SU-DHL-6 (cell line): Measurements from ENCODE around the gene MIOS.

Source experiments
- H2AFZ ChIP-seq: fragments of 200-600 bp; sonication (generic); 2 replicates; pipeline ENCODE4 v1.6.1; 2014; ENCODE audit warnings: low read depth, mild to moderate bottlenecking, moderate library complexity, mixed read lengths, antibody characterized with exemption, low read length; ENCODE audit not compliant: severe bottlenecking
- H3F3A ChIP-seq: fragments of 200-600 bp; shearing (Covaris generic); 2 replicates; pipeline ENCODE4 v1.6.0; 2016; ENCODE audit warnings: antibody characterized with exemption, mild to moderate bottlenecking; ENCODE audit not compliant: insufficient read depth
- H3K27ac ChIP-seq: fragments of 200-600 bp; sonication (generic); 2 replicates; pipeline ENCODE4 v1.5.1; 2016; ENCODE audit warnings: low read depth, mild to moderate bottlenecking, low read length, moderate library complexity, mixed read lengths
- H3K27me3 ChIP-seq: fragments of 200-600 bp; sonication (generic), shearing (Covaris generic); 2 replicates; pipeline ENCODE4 v1.6.0; 2014; ENCODE audit warnings: mild to moderate bottlenecking, low read length
- H3K36me3 ChIP-seq: fragments of 200-600 bp; sonication (generic); 2 replicates; pipeline ENCODE4 v1.6.1; 2014; ENCODE audit warnings: mild to moderate bottlenecking, low read length, mixed read lengths
- H3K4me2 ChIP-seq: fragments of 300-600, 200-600 bp; shearing (Covaris generic), sonication (generic); 2 replicates; pipeline ENCODE4 v1.6.0; 2014; ENCODE audit warnings: low read length, low read depth, mild to moderate bottlenecking; ENCODE audit not compliant: poor library complexity, severe bottlenecking
- H3K4me3 ChIP-seq: fragments of 200-600 bp; sonication (generic); 2 replicates; pipeline ENCODE4 v1.5.1; 2014; ENCODE audit warnings: antibody characterized with exemption, low read length, mild to moderate bottlenecking, mixed read lengths; ENCODE audit not compliant: insufficient read depth, poor library complexity, severe bottlenecking
- H3K79me2 ChIP-seq: fragments of 200-600 bp; sonication (generic); 2 replicates; pipeline ENCODE4 v1.6.1; 2014; ENCODE audit warnings: mild to moderate bottlenecking, low read length, moderate library complexity; ENCODE audit not compliant: insufficient read depth
- H3K9ac ChIP-seq: fragments of 200-600 bp; sonication (generic); 2 replicates; pipeline ENCODE4 v1.7.0; 2014; ENCODE audit warnings: mild to moderate bottlenecking, low read length
- H3K9me2 ChIP-seq: fragments of 200-600 bp; sonication (generic); replicated peaks from 2 replicates; pipeline ENCODE4 v1.6.1; 2014; ENCODE audit warnings: low read length; ENCODE audit not compliant: insufficient read depth
- H3K9me3 ChIP-seq: fragments of 200-600 bp; sonication (generic); 2 replicates; pipeline ENCODE4 v1.6.1; 2014; ENCODE audit warnings: low read length, mixed read lengths; ENCODE audit not compliant: insufficient read depth
- H4K20me1 ChIP-seq: fragments of 200-600 bp; sonication (generic); 2 replicates; pipeline ENCODE4 v1.6.1; 2014; ENCODE audit warnings: low read depth, mild to moderate bottlenecking, antibody characterized with exemption, low read length, moderate library complexity, mixed read lengths
- CTCF ChIP-seq: fragments of 200-600 bp; sonication (generic); IDR thresholded peaks from one replicate; pipeline ENCODE4 v1.5.1; 2017; ENCODE audit warnings: antibody characterized with exemption, mild to moderate bottlenecking, low read length, moderate library complexity; ENCODE audit not compliant: insufficient read depth, poor library complexity, severe bottlenecking
- EZH2phosphoT487 ChIP-seq: fragments of 200-600 bp; sonication (generic), shearing (Covaris generic); conservative IDR thresholded peaks from 2 replicates; pipeline ENCODE4 v1.6.1; 2018; ENCODE audit warnings: mild to moderate bottlenecking, antibody characterized with exemption, low read length, moderate library complexity, mixed read lengths

Gene MIOS

GRCh38 chr7:7554021-7554432 is 12.7 kb upstream of the MIOS start:
- Histone ChIP-seq H3K4me3 (no peak overlapping the region), H3K79me2 (no peaks in the 10 kb centered on the region), H3K36me3 (no peaks in the 10 kb centered on the region), H3F3A (no peaks in the 10 kb centered on the region), H3K4me2 (no peak overlapping the region), H3K9ac (no peak overlapping the region), H4K20me1 (no peaks in the 10 kb centered on the region), H3K27ac (no peak overlapping the region), H3K9me2 (no peaks in the 10 kb centered on the region), H3K27me3 (no peaks in the 10 kb centered on the region), H2AFZ (no peak overlapping the region), H3K9me3 (no peaks in the 10 kb centered on the region)
- no peak for TF ChIP-seq CTCF
- TF ChIP-seq EZH2phosphoT487 = no peak

GRCh38 chr7:7554649-7555575 is 11.8 kb upstream of the MIOS start:
- H2AFZ ChIP-seq = no peak overlapping the region
- no peaks in the 10 kb centered on the region for H3K9me2 ChIP-seq

GRCh38 chr7:7556852-7557251 is 9.8 kb upstream of the MIOS start:
- no peak overlapping the region for H3K9ac ChIP-seq
- TF ChIP-seq EZH2phosphoT487 = no peak
- no peak for TF ChIP-seq CTCF
- no peak overlapping the region for H2AFZ ChIP-seq

More at GRCh38 chr7:7554649-7555575, 11.8 kb upstream of the MIOS start:
- Histone ChIP-seq H3K27ac (no peak overlapping the region), H3K4me3 (no peak overlapping the region), H3K27me3 (no peaks in the 10 kb centered on the region), H3K9ac (no peak overlapping the region), H3K36me3 (no peaks in the 10 kb centered on the region), H3K79me2 (no peaks in the 10 kb centered on the region), H4K20me1 (no peaks in the 10 kb centered on the region), H3F3A (no peaks in the 10 kb centered on the region), H3K9me3 (no peaks in the 10 kb centered on the region), H3K4me2 (no peak overlapping the region)
- TF ChIP-seq EZH2phosphoT487 (no peak), CTCF (no peak)

More at GRCh38 chr7:7556852-7557251, 9.8 kb upstream of the MIOS start:
- no peak overlapping the region for H3K27ac ChIP-seq
- no peaks in the 10 kb centered on the region for H3K36me3 ChIP-seq
- no peaks in the 10 kb centered on the region for H3K9me2 ChIP-seq
- H4K20me1 ChIP-seq = no peaks in the 10 kb centered on the region
- H3K79me2 ChIP-seq = no peaks in the 10 kb centered on the region
- H3K27me3 ChIP-seq = no peaks in the 10 kb centered on the region
- no peak overlapping the region for H3K4me3 ChIP-seq
- H3F3A ChIP-seq = no peaks in the 10 kb centered on the region
- H3K9me3 ChIP-seq = no peaks in the 10 kb centered on the region
- no peak overlapping the region for H3K4me2 ChIP-seq
